GM23338 (cell line): ENCODE data around the gene SLC17A7. TPM values are rescaled to one million over a fixed set of nuclear protein-coding genes. Genes with fewer than 3 reads are reported as not detected.

Experiments used
- ATAC-seq: fragments of 200-7000 bp; cut with Tn5 transposase; 3 replicates; pipeline ENCODE4 v1.9.1; 2020
- DNase-seq: peaks from one replicate; pipeline ENCODE4 v3.0.0-alpha.2; 2015; ENCODE audit warnings: low spot score
- H2AFZ ChIP-seq: fragments of 200-600 bp; sonication (generic); 2 replicates; pipeline ENCODE4 v1.8.0; 2016; ENCODE audit warnings: antibody characterized with exemption, mild to moderate bottlenecking, moderate library complexity
- H3F3A ChIP-seq: fragments of 200-600 bp; sonication (generic); replicated peaks from 2 replicates; pipeline ENCODE4 v1.8.0; 2017; ENCODE audit warnings: antibody characterized with exemption, mixed run types, low read depth
- H3K27ac ChIP-seq: fragments of 200-600 bp; sonication (generic); 2 replicates; pipeline ENCODE4 v1.6.1; 2016; ENCODE audit warnings: low read depth
- H3K27me3 ChIP-seq: fragments of 200-600 bp; sonication (generic); 2 replicates; pipeline ENCODE4 v1.8.0; 2016; ENCODE audit warnings: mild to moderate bottlenecking, mixed run types, moderate library complexity; ENCODE audit not compliant: insufficient read depth
- H3K36me3 ChIP-seq: fragments of 200-600 bp; sonication (generic); 2 replicates; pipeline ENCODE4 v1.8.0; 2016; ENCODE audit warnings: mild to moderate bottlenecking; ENCODE audit not compliant: insufficient read depth
- H3K4me1 ChIP-seq: fragments of 200-600 bp; sonication (generic); 2 replicates; pipeline ENCODE4 v1.8.0; 2016; ENCODE audit warnings: mild to moderate bottlenecking, moderate library complexity; ENCODE audit not compliant: insufficient read depth
- H3K4me2 ChIP-seq: fragments of 200-600 bp; sonication (generic); 2 replicates; pipeline ENCODE4 v1.7.1; 2017; ENCODE audit warnings: mixed run types
- H3K4me3 ChIP-seq: fragments of 200-600 bp; sonication (generic); 2 replicates; pipeline ENCODE4 v1.6.1; 2016; ENCODE audit warnings: mixed run types
- H3K79me2 ChIP-seq: fragments of 200-600 bp; sonication (generic); replicated peaks from 2 replicates; pipeline ENCODE4 v1.8.0; 2017; ENCODE audit warnings: mild to moderate bottlenecking; ENCODE audit not compliant: insufficient read depth
- H3K9me2 ChIP-seq: fragments of 200-600 bp; sonication (generic); 2 replicates; pipeline ENCODE4 v1.8.0; 2017; ENCODE audit not compliant: insufficient read depth
- H4K20me1 ChIP-seq: fragments of 200-600 bp; sonication (generic); replicated peaks from 2 replicates; pipeline ENCODE4 v1.8.0; 2017; ENCODE audit warnings: mild to moderate bottlenecking; ENCODE audit not compliant: insufficient read depth
- H3K27ac Mint-ChIP-seq: 2 replicates; pipeline ENCODE4 v1.8.0; 2020; ENCODE audit warnings: inconsistent platforms, mild to moderate bottlenecking, moderate library complexity, mixed read lengths
- H3K27me3 Mint-ChIP-seq: 3 replicates; pipeline ENCODE4 v1.8.0; 2022; ENCODE audit warnings: low read depth, mild to moderate bottlenecking, moderate library complexity, mixed read lengths, inconsistent platforms; ENCODE audit not compliant: insufficient read depth, poor library complexity
- H3K36me3 Mint-ChIP-seq: 3 replicates; pipeline ENCODE4 v1.8.0; 2021; ENCODE audit warnings: low read depth, mild to moderate bottlenecking, inconsistent platforms, moderate library complexity, mixed read lengths
- H3K4me1 Mint-ChIP-seq: 3 replicates; pipeline ENCODE4 v1.8.0; 2020; ENCODE audit warnings: mild to moderate bottlenecking, inconsistent platforms, mixed read lengths
- H3K4me3 Mint-ChIP-seq: 3 replicates; pipeline ENCODE4 v1.8.0; 2021; ENCODE audit warnings: moderate library complexity, mild to moderate bottlenecking, inconsistent platforms, mixed read lengths
- H3K9me3 Mint-ChIP-seq: 3 replicates; pipeline ENCODE4 v1.8.0; 2020; ENCODE audit warnings: moderate library complexity, mild to moderate bottlenecking, inconsistent platforms, mixed read lengths
- ETS1 ChIP-seq: IDR thresholded peaks from 2 replicates; pipeline ENCODE4 v1.6.1; 2016; ENCODE audit warnings: antibody characterized with exemption
- EZH2phosphoT487 ChIP-seq: fragments of 200-600 bp; sonication (generic); IDR thresholded peaks from one replicate; pipeline ENCODE4 v1.8.1; 2018; ENCODE audit warnings: antibody characterized with exemption; ENCODE audit not compliant: unreplicated experiment
- ZNF331 ChIP-seq: fragments of 250-450 bp; sonication (Bioruptor Pico); IDR thresholded peaks from 2 replicates; pipeline ENCODE4 v1.5.0; 2020; ENCODE audit warnings: low read depth, mild to moderate bottlenecking, moderate library complexity
- ZNF462 ChIP-seq: fragments of 250-450 bp; sonication (Bioruptor Pico); IDR thresholded peaks from 2 replicates; pipeline ENCODE4 v1.5.0; 2020; ENCODE audit warnings: mild to moderate bottlenecking, moderate library complexity
- polyA plus RNA-seq: library from polyadenylated mRNA; unstranded; fragments of >200 nt; fragmentation: Nextera tagmentation; extraction: Ambion mirVana; gene quantifications from 2 replicates; pipeline ENCODE4 v1.2.1, GENCODE V29; 2016
- total RNA-seq: library from RNA; depleted of rRNA; stranded (reverse); fragments of >200 nt; shearing (Covaris generic); gene quantifications from 2 replicates; pipeline ENCODE4 v1.2.3, GENCODE V29; 2014

The SLC17A7 gene
- total and polyA plus RNA-seq, 2 experiments from 2014 or later = 0.90 to 1.5 TPM

GRCh38 chr19:49475995-49476880, 34.9 kb upstream of the SLC17A7 start (continued):
- TF ChIP-seq ZNF462 = no peak
- no peak for TF ChIP-seq ETS1
- TF ChIP-seq ZNF331 = peak; percentile 86

- peak overlapping the region; percentile 65; the same call in 1 of the 2 replicates for H3K4me2 ChIP-seq
These were observed 34.0 kb upstream of the SLC17A7 start for GRCh38 chr19:49475191-49475917.

More at GRCh38 chr19:49475191-49475917, 34.0 kb upstream of the SLC17A7 start:
- Mint-ChIP-seq H3K36me3 (peaks cover 11% of the 10 kb centered on the region; the same call in 2 of the 3 replicates), H3K27ac (no peak overlapping the region), H3K4me1 (peaks cover 17% of the 10 kb centered on the region), H3K27me3 (peaks cover 23% of the 10 kb centered on the region), H3K9me3 (peaks cover 3% of the 10 kb centered on the region; the same call in 2 of the 3 replicates), H3K4me3 (no peak overlapping the region; the same call in 2 of the 3 replicates)
- Histone ChIP-seq H3F3A (peaks cover 18% of the 10 kb centered on the region; the same call in 1 of the 2 replicates), H3K27ac (no peak overlapping the region), H3K79me2 (no peaks in the 10 kb centered on the region), H4K20me1 (no peaks in the 10 kb centered on the region), H2AFZ (peak overlapping the region; percentile 43; the same call in 1 of the 2 replicates), H3K36me3 (no peaks in the 10 kb centered on the region), H3K4me3 (no peak overlapping the region; the same call in 1 of the 2 replicates), H3K4me1 (peaks cover 5% of the 10 kb centered on the region; the same call in 1 of the 2 replicates), H3K9me2 (no peaks in the 10 kb centered on the region), H3K27me3 (no peaks in the 10 kb centered on the region; the same call in 1 of the 2 replicates)
- no peak for TF ChIP-seq EZH2phosphoT487
- no peak for TF ChIP-seq ZNF331
- no peak for TF ChIP-seq ETS1
- DNase-seq (no peak), ATAC-seq (no peak)
